Parathyroid adenoma (tissue), 2 donors: Measurements from ENCODE around the gene ALDH4A1.
A peak's percentile ranks its signal among the peaks of the same experiment; 100 is the strongest.

Experiments
- H2AFZ ChIP-seq: fragments of 300-600 bp; sonication (generic); one replicate; pipeline ENCODE4 v1.7.0; 2017; ENCODE audit warnings: antibody characterized with exemption, mild to moderate bottlenecking
- H3K27ac ChIP-seq: fragments of 300-600 bp; sonication (generic); one replicate; pipeline ENCODE4 v1.7.0; 2017
- H3K27me3 ChIP-seq: fragments of 300-600 bp; sonication (generic); one replicate; pipeline ENCODE4 v1.7.0; 2017; ENCODE audit warnings: low read length; ENCODE audit not compliant: control insufficient read depth, insufficient read depth
- H3K36me3 ChIP-seq: fragments of 300-600 bp; sonication (generic); one replicate; pipeline ENCODE4 v1.7.0; 2017; ENCODE audit warnings: low read length; ENCODE audit not compliant: control insufficient read depth, insufficient read depth
- H3K4me1 ChIP-seq: fragments of 300-600 bp; sonication (generic); one replicate; pipeline ENCODE4 v1.7.0; 2017; ENCODE audit warnings: control low read depth
- H3K4me2 ChIP-seq: fragments of 300-600 bp; sonication (generic); one replicate; pipeline ENCODE4 v1.7.0; 2017; ENCODE audit warnings: low read length
- H3K4me3 ChIP-seq: fragments of 300-600 bp; sonication (generic); one replicate; pipeline ENCODE4 v1.7.0; 2017; ENCODE audit warnings: low read depth, low read length
- H3K79me2 ChIP-seq: fragments of 300-600 bp; sonication (generic); one replicate; pipeline ENCODE4 v1.7.0; 2017; ENCODE audit warnings: control low read depth
- H3K9ac ChIP-seq: fragments of 300-600 bp; sonication (generic); one replicate; pipeline ENCODE4 v1.7.0; 2017; ENCODE audit warnings: mild to moderate bottlenecking
- H3K9me3 ChIP-seq: fragments of 300-600 bp; sonication (generic); one replicate; pipeline ENCODE4 v1.7.0; 2017; ENCODE audit warnings: low read length; ENCODE audit not compliant: control insufficient read depth
- CTCF ChIP-seq: fragments of 300-600 bp; sonication (generic); IDR thresholded peaks from one replicate; pipeline ENCODE4 v1.7.0; 2017; ENCODE audit warnings: antibody characterized with exemption, mild to moderate bottlenecking
- donor health status: primary hyperparathyroidism.

Gene ALDH4A1

GRCh38 chr1:18918417-18918816 lies 16.1 kb upstream of the ALDH4A1 start:
- TF ChIP-seq CTCF: no peak
- Histone ChIP-seq H2AFZ (no peak overlapping the region), H3K4me3 (no peak overlapping the region), H3K79me2 (peaks cover 11% of the 10 kb centered on the region), H3K27ac (no peak overlapping the region), H3K36me3 (no peaks in the 10 kb centered on the region), H3K4me2 (no peak overlapping the region), H3K27me3 (no peaks in the 10 kb centered on the region), H3K9me3 (no peaks in the 10 kb centered on the region), H3K9ac (no peak overlapping the region), H3K4me1 (peaks cover 5% of the 10 kb centered on the region)

- no peak overlapping the region for H3K4me3 ChIP-seq
- no peak for TF ChIP-seq CTCF
- H3K9ac ChIP-seq: no peak overlapping the region
- H3K27ac ChIP-seq: no peak overlapping the region
- H3K79me2 ChIP-seq: peaks cover 8% of the 10 kb centered on the region
- H2AFZ ChIP-seq: no peak overlapping the region
- H3K9me3 ChIP-seq: no peaks in the 10 kb centered on the region
- no peaks in the 10 kb centered on the region for H3K27me3 ChIP-seq
- H3K4me2 ChIP-seq: no peak overlapping the region
- H3K36me3 ChIP-seq: no peaks in the 10 kb centered on the region
- no peaks in the 10 kb centered on the region for H3K4me1 ChIP-seq
Measured at GRCh38 chr1:18917071-18917799, 14.9 kb upstream of the ALDH4A1 start.

GRCh38 chr1:18915341-18915740 lies 13.0 kb upstream of the ALDH4A1 start:
- Histone ChIP-seq H3K4me1 (no peaks in the 10 kb centered on the region), H3K9ac (no peak overlapping the region), H3K27ac (no peak overlapping the region), H3K27me3 (no peaks in the 10 kb centered on the region), H3K79me2 (peaks cover 4% of the 10 kb centered on the region), H2AFZ (no peak overlapping the region), H3K36me3 (no peaks in the 10 kb centered on the region), H3K9me3 (no peaks in the 10 kb centered on the region), H3K4me2 (no peak overlapping the region), H3K4me3 (no peak overlapping the region)
- TF ChIP-seq CTCF: no peak

GRCh38 chr1:18913065-18913835 lies 10.9 kb upstream of the ALDH4A1 start:
- no peak overlapping the region for H3K9ac ChIP-seq
- peak overlapping the region; percentile 57 for H3K27ac ChIP-seq
- no peaks in the 10 kb centered on the region for H3K4me1 ChIP-seq
- H3K4me2 ChIP-seq: no peak overlapping the region
- H3K36me3 ChIP-seq: no peaks in the 10 kb centered on the region
- no peaks in the 10 kb centered on the region for H3K27me3 ChIP-seq
- no peak overlapping the region for H2AFZ ChIP-seq
- peak; percentile 86 for TF ChIP-seq CTCF
- H3K9me3 ChIP-seq: no peaks in the 10 kb centered on the region
- H3K4me3 ChIP-seq: peak overlapping the region; percentile 11
- H3K79me2 ChIP-seq: no peaks in the 10 kb centered on the region
